ENCODE data around the gene AGBL5.

AGBL5 gene

DNA sequence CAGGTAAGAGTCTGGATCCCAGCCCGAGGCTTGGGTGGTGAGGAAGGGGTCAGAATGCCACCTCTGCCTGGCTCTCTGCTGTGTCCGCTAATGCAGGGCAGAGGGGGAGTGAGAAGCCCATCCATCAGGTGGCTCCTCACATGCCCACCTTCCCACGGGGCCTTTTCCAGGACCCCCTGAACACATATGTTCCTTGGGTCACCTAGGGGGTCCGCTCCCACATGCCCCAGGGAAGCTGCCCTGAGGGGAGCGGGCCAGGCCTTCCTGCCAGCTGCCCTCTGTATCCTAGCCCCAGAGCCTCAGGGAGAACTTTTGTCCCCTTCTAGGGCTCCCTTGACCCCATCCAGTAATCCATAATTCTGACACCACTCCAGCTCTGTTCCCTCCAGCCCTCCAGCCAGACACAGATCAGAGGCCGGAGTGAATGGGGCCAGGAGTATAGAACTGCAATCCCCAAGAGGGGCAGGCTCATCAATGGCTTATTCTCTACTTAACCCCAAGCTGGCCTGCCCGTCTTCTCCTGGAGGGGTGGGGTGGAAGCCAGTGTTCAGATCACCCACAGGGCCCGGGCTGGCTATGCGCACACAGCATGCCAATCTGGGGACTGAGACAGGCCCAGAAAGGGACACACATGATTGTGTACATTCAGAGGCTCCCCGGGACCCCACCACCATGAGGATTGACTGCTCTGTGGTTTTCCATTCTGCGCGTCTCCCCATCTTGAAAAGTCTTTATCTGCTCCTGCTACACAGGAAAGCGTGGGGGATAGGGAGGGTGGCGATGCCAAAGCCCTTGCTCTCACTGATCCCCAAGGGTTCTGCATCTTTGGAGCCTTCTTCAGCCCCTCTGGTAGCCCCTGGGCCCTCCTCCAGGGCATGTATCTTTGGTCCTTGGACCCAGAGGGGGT is 28.0 kb downstream of the AGBL5 start:
- DNase-seq = no peak

DNA sequence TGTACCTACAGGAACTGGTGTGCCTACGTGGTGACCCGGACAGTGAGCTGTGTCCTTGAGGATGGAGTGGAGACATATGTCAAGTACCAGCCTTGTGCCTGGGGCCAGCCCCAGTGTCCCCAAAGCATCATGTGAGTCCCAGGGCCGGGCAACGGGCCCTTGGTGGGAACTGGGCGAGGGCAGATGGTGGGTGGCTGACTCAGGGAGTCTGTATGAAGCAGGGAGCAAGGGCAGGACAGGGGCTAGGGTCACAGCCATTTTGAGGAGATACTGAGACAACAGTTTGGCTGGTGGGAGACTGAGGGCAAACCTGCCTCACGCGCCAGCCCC is 28.6 kb downstream of the AGBL5 start:
- DNase-seq = no peak

DNA sequence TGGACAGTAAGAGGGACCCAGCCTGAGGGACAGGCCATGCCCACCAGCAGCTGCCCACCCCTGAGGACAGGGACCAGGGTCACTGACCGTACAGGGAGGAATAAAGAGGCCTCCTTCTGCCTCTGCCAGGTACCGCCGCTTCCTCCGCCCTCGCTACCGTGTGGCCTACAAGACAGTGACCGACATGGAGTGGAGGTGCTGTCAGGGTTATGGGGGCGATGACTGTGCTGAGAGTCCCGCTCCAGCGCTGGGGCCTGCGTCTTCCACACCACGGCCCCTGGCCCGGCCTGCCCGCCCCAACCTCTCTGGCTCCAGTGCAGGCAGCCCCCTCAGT is 29.1 kb downstream of the AGBL5 start:
- DNase-seq = no peak

DNA sequence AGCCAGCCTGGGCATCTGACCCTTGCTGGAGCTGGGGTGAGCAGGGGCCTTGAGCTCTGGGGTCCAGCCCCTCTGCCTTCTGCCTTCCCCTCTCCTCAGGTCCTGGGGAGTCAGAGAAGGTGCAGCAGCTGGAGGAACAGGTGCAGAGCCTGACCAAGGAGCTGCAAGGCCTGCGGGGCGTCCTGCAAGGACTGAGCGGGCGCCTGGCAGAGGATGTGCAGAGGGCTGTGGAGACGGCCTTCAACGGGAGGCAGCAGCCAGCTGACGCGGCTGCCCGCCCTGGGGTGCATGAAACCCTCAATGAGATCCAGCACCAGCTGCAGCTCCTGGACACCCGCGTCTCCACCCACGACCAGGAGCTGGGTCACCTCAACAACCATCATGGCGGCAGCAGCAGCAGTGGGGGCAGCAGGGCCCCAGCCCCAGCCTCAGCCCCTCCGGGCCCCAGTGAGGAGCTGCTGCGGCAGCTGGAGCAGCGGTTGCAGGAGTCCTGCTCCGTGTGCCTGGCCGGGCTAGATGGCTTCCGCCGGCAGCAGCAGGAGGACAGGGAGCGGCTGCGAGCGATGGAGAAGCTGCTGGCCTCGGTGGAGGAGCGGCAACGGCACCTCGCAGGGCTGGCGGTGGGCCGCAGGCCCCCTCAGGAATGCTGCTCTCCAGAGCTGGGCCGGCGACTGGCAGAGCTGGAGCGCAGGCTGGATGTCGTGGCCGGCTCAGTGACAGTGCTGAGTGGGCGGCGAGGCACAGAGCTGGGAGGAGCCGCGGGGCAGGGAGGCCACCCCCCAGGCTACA is 30.7 kb downstream of the AGBL5 start:
- DNase-seq = no peak

DNA sequence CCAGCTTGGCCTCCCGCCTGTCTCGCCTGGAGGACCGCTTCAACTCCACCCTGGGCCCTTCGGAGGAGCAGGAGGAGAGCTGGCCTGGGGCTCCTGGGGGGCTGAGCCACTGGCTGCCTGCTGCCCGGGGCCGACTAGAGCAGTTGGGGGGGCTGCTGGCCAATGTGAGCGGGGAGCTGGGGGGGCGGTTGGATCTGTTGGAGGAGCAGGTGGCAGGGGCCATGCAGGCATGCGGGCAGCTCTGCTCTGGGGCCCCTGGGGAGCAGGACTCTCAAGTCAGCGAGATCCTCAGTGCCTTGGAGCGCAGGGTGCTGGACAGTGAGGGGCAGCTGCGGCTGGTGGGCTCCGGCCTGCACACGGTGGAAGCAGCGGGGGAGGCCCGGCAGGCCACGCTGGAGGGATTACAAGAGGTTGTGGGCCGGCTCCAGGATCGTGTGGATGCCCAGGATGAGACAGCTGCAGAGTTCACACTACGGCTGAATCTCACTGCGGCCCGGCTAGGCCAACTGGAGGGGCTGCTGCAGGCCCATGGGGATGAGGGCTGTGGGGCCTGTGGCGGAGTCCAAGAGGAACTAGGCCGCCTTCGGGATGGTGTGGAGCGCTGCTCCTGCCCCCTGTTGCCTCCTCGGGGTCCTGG is 31.4 kb downstream of the AGBL5 start:
- no peak for DNase-seq

DNA sequence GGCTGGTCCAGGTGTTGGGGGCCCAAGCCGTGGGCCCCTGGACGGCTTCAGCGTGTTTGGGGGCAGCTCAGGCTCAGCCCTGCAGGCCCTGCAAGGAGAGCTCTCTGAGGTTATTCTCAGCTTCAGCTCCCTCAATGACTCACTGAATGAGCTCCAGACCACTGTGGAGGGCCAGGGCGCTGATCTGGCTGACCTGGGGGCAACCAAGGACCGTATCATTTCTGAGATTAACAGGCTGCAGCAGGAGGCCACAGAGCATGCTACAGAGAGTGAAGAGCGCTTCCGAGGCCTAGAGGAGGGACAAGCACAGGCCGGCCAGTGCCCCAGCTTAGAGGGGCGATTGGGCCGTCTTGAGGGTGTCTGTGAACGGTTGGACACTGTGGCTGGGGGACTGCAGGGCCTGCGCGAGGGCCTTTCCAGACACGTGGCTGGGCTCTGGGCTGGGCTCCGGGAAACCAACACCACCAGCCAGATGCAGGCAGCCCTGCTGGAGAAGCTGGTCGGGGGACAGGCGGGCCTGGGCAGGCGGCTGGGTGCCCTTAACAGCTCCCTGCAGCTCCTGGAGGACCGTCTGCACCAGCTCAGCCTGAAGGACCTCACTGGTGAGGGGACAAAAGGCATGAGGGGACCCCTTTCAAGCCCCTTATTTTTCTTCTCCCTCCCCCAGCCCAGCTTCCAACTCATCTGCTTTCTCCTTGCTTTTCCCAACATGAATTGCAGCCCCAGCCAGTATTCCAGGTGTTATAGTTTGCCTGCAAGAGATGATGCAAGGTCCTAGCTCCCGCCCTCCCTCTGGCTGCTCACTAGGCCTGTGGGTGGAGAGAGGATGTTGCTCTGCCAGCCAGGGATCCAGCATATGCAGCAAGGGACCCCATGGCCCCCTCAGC is 32.2 kb downstream of the AGBL5 start:
- no peak for DNase-seq

DNA sequence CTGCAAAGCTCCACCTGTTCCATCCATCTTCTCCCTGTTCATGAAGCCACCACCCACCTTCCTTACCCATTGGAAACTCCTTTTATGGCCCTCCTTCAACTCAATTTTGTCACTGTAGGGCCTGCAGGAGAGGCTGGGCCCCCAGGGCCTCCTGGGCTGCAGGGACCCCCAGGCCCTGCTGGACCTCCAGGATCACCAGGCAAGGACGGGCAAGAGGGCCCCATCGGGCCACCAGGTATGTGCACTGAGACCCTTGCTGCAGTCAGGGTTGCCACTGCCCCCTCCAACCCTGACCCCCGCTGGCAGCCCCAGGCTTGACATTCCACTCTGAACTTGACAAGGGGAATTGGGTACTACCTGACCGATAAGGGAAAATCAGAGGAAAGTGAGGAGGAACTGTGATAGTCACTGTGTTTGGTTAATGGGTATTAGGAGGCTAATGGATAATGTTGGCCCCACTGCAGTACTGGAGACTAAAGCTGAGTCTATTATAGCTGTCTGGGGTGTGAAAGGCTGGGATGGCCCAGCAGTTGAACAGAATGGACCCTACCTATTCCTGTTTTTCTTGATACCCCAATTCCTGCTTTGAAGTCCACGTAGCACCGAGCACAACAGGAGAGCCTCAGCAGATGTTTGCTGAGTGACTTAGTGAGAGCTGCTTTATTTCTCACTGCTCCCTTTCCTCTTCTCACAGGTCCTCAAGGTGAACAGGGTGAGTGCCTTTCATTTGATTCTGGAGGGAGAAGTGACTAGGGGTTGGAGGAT is 33.0 kb downstream of the AGBL5 start:
- no peak for DNase-seq

DNA sequence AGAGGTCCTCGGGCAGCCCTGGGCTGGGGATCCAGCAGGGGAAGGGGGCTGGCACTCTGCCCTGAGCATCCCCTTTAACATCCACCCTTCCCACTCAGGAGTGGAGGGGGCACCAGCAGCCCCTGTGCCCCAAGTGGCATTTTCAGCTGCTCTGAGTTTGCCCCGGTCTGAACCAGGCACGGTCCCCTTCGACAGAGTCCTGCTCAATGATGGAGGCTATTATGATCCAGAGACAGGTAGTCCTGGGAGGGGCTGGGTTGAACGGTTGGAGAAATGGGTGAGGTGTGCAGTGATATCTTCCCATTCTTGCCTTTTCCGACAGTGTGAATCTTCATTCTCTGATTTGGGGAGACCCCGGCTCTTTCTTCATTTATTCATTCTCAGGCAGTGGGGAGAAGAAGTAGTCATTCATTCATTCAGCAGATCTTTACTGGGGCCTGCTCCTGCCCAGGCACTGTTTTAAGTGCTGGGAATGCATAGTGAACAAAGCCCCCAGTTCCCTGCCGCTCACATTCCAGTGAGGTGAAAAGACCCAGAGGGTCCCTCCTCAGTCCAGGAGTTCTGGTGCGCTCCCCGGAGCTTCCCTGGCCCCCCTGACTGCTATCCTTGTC is 33.7 kb downstream of the AGBL5 start:
- no peak for DNase-seq

DNA sequence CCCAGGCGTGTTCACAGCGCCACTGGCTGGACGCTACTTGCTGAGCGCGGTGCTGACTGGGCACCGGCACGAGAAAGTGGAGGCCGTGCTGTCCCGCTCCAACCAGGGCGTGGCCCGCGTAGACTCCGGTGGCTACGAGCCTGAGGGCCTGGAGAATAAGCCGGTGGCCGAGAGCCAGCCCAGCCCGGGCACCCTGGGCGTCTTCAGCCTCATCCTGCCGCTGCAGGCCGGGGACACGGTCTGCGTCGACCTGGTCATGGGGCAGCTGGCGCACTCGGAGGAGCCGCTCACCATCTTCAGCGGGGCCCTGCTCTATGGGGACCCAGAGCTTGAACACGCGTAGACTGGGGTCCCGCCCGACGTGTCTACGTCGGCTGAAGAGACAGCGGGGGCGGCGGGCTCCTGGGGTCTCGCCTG is 34.2 kb downstream of the AGBL5 start:
- no peak for DNase-seq

DNA sequence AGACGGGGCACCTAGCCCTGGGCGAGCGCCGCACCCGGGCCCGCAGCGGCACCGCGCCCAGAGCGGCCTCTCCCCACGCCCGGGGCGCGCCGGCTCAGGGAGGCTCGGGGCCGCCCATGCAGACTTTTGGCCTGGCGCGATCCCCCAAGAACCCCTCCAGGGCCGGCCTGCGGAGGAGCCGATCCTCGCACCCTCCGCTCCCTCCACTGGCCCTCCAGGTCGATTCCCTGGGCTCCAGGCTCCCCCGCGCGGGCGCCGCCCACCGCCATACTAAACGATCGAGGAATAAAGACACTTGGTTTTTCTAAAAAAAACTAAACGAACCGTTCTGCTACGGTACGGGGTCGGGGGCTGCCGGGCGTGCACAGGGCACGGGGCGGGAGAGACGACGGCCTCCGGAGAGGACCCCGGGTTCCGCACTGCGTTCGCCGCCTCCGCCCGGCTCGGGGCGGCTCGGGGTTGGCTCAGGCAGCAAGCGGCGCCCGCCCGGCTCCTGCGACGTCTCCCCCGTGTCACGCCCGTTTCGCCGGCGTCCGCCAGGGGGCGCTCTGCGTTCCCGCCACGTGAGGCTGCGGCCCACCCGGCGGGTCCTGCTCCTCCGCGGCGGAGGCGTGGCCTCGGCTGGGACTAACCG is 34.7 kb downstream of the AGBL5 start:
- peak; percentile 85 for DNase-seq

DNA sequence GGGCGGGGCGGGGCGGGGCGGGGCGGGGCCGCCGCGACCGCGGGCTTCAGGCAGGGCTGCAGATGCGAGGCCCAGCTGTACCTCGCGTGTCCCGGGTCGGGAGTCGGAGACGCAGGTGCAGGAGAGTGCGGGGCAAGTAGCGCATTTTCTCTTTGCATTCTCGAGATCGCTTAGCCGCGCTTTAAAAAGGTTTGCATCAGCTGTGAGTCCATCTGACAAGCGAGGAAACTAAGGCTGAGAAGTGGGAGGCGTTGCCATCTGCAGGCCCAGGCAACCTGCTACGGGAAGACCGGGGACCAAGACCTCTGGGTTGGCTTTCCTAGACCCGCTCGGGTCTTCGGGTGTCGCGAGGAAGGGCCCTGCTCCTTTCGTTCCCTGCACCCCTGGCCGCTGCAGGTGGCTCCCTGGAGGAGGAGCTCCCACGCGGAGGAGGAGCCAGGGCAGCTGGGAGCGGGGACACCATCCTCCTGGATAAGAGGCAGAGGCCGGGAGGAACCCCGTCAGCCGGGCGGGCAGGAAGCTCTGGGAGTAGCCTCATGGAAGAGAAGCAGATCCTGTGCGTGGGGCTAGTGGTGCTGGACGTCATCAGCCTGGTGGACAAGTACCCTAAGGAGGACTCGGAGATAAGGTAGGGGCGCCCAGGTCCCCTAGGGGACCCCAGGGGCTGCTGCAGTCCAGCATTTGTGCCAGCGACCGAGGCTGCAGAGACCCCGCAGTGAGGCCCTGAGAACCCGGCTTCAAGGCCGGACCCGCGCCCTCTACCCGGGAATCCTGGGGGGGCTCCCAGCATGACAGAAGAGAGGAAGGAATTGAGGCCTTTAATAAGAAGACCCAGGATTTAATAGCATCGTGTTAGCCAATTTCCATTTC is 35.5 kb downstream of the AGBL5 start, which contains the start of gene KHK:
TSS of gene KHK (plus strand) at position 49 of the 870 bp plus-strand sequence. CDS start at position 537, 488 bp downstream.
- peak; percentile 57 for DNase-seq

DNA sequence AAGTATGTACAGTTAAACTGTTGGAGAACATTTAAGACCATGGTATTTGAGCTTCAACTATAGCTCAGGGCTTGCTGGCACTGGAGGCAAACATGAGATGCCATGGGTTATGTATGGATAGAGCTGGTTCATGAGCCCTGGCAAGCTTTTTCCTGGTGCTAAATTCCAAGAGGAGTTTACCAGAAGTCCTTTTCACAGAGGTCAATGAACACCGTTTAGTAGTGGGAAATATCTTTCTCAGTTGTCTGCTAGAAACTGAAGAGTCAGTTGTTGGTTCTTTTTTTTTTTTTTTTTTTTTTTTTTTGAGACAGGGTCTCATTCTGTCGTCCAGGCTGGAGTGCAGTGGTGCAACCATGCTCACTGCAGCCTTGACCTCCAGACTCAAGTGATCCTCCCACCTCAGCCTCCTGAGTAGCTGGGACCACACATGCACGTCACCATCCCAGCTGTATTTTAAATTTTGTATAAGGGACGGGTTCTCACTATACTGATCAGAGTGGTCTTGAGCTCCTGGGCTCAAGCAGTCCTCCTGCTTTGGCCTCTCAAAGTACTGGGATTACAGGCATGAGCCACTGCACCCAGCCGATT is 36.4 kb downstream of the AGBL5 start:
- DNase-seq = no peak

DNA sequence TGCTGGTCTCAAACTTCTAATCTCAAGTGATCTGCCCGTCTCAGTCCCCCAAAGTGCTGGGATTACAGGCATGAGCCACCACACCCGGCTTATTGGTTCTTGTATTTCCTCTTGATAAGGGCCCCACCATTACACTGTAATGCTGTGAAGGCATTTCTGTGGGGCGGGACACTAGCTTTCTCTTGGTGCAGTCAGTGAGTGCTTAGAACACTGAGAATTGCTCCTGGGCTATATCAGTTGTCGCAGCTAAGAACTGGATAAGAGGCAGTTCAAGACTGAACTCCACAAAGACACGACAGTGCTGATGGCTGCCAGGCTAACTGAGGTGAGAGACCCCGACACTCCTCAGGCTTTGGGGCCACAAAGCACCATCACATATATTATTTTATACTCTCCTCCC is 37.2 kb downstream of the AGBL5 start:
- no peak for DNase-seq

DNA sequence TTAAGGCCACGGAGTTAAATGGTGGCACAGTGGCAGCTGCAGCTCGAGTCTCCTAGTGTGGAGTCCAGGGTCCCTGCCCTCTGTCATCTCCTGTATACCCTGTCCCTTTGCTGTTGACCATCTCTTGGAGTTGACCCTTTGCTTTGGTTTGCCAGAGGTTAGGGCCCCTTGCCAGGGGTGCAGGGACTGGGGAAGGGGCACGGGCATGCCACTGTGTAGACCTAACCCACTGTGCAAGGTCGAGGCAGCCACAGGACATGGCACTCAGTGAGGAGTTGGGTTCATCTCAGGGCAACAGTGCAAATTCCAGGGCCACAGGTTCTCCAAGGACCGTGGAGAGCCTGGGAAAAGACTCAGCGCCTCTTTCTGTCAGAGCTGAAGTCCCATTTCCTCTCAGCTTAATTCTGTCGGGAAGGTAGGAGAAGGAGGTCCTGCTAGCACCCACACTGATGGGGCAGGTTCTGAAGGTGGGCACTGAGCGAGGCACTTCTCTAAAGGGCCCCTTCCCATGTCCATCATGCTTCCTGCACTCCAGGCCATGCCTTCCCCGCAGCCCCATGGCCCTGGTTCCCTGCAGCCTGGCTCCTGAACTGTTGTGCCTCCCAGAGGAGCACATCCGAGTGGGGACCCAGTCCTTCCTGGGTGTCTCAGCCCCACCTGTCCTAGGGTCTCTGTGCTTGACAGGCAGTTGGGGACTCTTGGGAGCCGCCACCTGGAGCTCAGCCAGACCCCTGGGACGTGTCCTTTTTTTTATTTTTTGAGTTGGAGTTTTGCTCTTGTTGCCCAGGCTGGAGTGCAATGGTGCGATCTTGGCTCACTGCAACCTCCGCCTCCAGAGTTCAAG is 37.9 kb downstream of the AGBL5 start:
- no peak for DNase-seq

DNA sequence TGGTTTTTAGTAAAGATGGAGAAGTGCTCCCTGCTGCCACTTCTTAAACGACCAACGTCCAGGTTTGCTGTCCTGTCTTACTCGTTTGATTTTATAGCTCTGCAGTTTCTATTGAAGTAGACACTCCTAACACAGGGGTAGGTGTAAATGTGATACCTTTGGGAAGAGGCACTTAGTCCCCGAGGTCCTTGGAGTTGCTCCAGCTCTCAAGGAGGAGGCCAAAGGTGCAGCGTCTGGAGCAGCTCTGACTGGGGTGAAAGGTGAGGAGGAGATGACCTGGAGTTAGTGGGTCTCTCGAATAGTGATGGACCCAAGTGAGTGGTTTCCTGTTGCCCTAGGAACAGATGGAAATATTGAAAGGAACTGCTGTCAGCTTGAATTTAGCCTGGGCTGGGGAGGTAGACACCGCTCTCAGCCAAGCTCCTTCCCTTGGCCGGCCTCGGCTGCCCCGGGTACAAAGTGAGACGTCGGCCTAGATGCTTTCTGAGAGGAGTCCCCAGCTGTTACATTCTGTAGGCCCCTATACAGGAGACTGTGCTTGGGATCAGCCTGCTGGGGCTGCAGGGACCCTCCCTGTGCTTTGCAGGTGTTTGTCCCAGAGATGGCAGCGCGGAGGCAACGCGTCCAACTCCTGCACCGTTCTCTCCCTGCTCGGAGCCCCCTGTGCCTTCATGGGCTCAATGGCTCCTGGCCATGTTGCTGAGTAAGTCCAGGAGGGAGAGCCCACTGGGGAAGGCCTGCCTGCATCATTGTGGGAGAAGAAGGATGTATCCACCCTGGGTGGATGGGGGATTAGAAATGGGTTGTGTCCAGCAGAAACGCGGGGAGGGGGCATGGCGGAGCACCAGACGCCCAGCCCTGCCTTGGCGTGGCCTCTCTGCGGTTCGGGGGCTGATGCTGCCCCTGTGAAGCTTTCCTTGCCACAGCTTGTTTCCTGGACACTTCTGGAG is 40.6 kb downstream of the AGBL5 start:
- DNase-seq = peak; percentile 25

DNA sequence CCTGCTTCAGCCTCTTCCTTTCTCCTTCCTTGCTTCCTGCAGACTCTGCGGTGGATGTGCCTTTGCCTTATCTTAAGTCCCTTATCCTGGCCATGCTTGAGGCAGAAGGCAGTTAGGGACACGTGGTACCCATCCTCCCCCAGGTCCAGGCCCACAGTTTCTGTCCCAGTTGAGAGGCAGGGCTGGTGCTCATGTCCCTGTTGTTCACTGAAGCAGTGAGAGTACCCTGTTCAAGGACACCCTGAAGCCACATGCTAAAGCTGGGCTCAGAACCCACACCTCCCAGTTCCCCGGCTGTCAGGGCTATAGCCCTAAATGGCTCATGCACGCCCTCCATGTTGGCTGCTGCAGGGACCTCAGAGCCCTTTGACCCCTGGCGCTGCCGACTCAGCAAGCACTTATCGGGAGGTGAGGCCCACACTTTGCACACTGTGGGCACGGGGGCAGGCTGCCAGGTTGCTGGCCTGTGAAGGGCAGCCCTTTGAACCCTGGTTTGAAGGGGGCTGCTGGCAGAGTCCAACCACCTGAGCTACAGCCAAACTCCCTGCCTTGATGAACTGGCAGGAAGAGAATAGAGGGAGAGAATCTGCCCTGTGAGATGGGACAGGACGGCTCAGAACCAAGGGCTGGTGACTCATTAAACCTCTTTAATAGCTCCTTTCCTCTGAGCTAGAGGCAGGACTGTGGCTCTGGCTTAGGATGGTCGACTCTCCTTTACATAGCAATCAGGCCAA is 41.4 kb downstream of the AGBL5 start:
- no peak for DNase-seq
